B cell (primary cell): ENCODE data around the gene SPHK2.

Experiments
- CTCF ChIP-seq: fragments of 200-600 bp; IDR thresholded peaks from one replicate; pipeline ENCODE4 v1.8.0; 2022; ENCODE audit warnings: antibody characterized with exemption, mild to moderate bottlenecking
- EZH2 ChIP-seq: IDR thresholded peaks from 2 replicates; pipeline ENCODE4 v1.6.1; 2012; ENCODE audit warnings: borderline replicate concordance, low read depth, mild to moderate bottlenecking, moderate library complexity, low read length; ENCODE audit not compliant: insufficient read depth, poor library complexity, severe bottlenecking

GRCh38 chr19:48635263-48635965 lies 16.1 kb downstream of the SPHK2 start:
- TF ChIP-seq CTCF (no peak), EZH2 (no peak)
